Prostate gland (tissue), 2 donors: Measurements from ENCODE around the gene PTGES2. TPM values are rescaled to one million over a fixed set of nuclear protein-coding genes. Genes with fewer than 3 reads are reported as not detected.

ENCODE experiments used
- DNase-seq: peaks from one replicate; pipeline ENCODE4 v3.0.0-alpha.2; 2019; ENCODE audit warnings: low spot score
- H3K27ac ChIP-seq, 2 donors: fragments of 200-600 bp; sonication (generic); 2 replicates each; pipeline ENCODE4 v1.5.1; 2017 to 2019
- H3K27me3 ChIP-seq: fragments of 200-600 bp; sonication (generic); replicated peaks from 2 replicates; pipeline ENCODE4 v1.5.1; 2019; ENCODE audit not compliant: insufficient read depth
- H3K36me3 ChIP-seq, 2 donors: fragments of 200-600 bp; sonication (generic); 1 replicate in 1 of 2; 2 replicates in 1 of 2; pipeline versions ENCODE4 v1.5.1 to v1.8.1; 2017 to 2019
- H3K4me1 ChIP-seq: fragments of 200-600 bp; sonication (generic); replicated peaks from 2 replicates; pipeline ENCODE4 v1.5.1; 2019
- H3K4me3 ChIP-seq, 2 donors: fragments of 200-600 bp; sonication (generic); 2 replicates each; pipeline ENCODE4 v1.5.1; 2017 to 2019
- H3K9me3 ChIP-seq: fragments of 200-600 bp; sonication (generic); 2 replicates; pipeline ENCODE4 v1.5.1; 2017
- CTCF ChIP-seq, 4 experiments: fragments of 200-600 bp in 2 of 4; fragments of 450-650 bp in 2 of 4; sonication (generic) in 2 of 4; IDR thresholded peaks; 1 replicate in 3 of 4; 2 replicates in 1 of 4; pipeline ENCODE4 v1.5.1; 2016 to 2019; ENCODE audit warnings: antibody characterized with exemption in 4 of 4, mild to moderate bottlenecking in 2 of 4, moderate library complexity in 2 of 4
- POLR2A ChIP-seq: fragments of 450-650 bp; IDR thresholded peaks from one replicate; pipeline ENCODE4 v1.6.1; 2016; ENCODE audit warnings: antibody characterized with exemption, mild to moderate bottlenecking
- POLR2AphosphoS5 ChIP-seq: sonication (generic); formaldehyde crosslinking; IDR thresholded peaks from one replicate; pipeline ENCODE4 v1.6.1; 2017; ENCODE audit warnings: antibody characterized with exemption
- WGBS: methylation state at CpG from one replicate; pipeline ENCODE4 v1.1.5; 2018; 5-methylcytosine and 5-hydroxymethylcytosine counted together
- intact Hi-C: fragments of 100-400 bp; cut with DNase I; formaldehyde crosslinking; loops from one replicate; pipeline ENCODE4 v1.14.2; 2022
- total RNA-seq, 2 donors: library from RNA; depleted of rRNA; stranded (reverse); fragments of >200 nt; gene quantifications; one replicate each; pipeline ENCODE4 v1.1.0, GENCODE V29; 2016

PTGES2 gene
- total RNA-seq, 2 donors from 2014 or later, result 89.4 to 96.1 TPM

GRCh38 chr9:128169492-128169891 is 42.0 kb upstream of the PTGES2 start:
- TF ChIP-seq CTCF (IDR thresholded peaks at IDR 0.05), result no peak
- H3K4me3 ChIP-seq, result no peak overlapping the region
- no peak for DNase-seq
- intact Hi-C loops, result no loop called here
- no peak overlapping the region for H3K27ac ChIP-seq
- peaks cover 0 to 33% of the 10 kb centered on the region in 2 donors for H3K36me3 ChIP-seq
- 86% methylated on average over 8 of the region's 8 CpGs for WGBS
- H3K4me1 ChIP-seq, result no peaks in the 10 kb centered on the region
- H3K27me3 ChIP-seq, result no peaks in the 10 kb centered on the region
- no peaks in the 10 kb centered on the region for H3K9me3 ChIP-seq

GRCh38 chr9:128168731-128169308 is 41.3 kb upstream of the PTGES2 start:
- TF ChIP-seq POLR2A (no peak), CTCF (IDR thresholded peaks at IDR 0.05) (no peak), POLR2AphosphoS5 (no peak)
- no peak overlapping the region for H3K27ac ChIP-seq
- no peaks in the 10 kb centered on the region for H3K9me3 ChIP-seq
- H3K27me3 ChIP-seq, result no peaks in the 10 kb centered on the region
- 85% methylated on average over 8 of the region's 8 CpGs for WGBS
- intact Hi-C loops, result no loop called here
- no peaks in the 10 kb centered on the region for H3K4me1 ChIP-seq
- no peak overlapping the region for H3K4me3 ChIP-seq
- H3K36me3 ChIP-seq, result peaks cover 0 to 35% of the 10 kb centered on the region in 2 donors
- no peak for DNase-seq

GRCh38 chr9:128167209-128167608 is 39.7 kb upstream of the PTGES2 start:
- Histone ChIP-seq H3K4me3 (no peak overlapping the region), H3K9me3 (no peaks in the 10 kb centered on the region), H3K27me3 (no peaks in the 10 kb centered on the region), H3K4me1 (no peaks in the 10 kb centered on the region), H3K27ac (no peak overlapping the region), H3K36me3 (peaks cover 0 to 39% of the 10 kb centered on the region in 2 donors)
- 92% methylated on average over 4 of the region's 4 CpGs for WGBS
- DNase-seq, result no peak
- intact Hi-C loops, result no loop called here
- TF ChIP-seq POLR2A (no peak), CTCF (IDR thresholded peaks at IDR 0.05) (no peak), POLR2AphosphoS5 (no peak)

GRCh38 chr9:128166169-128166568 is 38.6 kb upstream of the PTGES2 start:
- Histone ChIP-seq H3K27me3 (no peaks in the 10 kb centered on the region), H3K36me3 (peaks cover 0 to 39% of the 10 kb centered on the region in 2 donors), H3K27ac (no peak overlapping the region), H3K9me3 (no peaks in the 10 kb centered on the region), H3K4me1 (no peaks in the 10 kb centered on the region), H3K4me3 (no peak overlapping the region)
- intact Hi-C loops, result no loop called here
- DNase-seq, result no peak
- 92% methylated on average over 18 of the region's 18 CpGs for WGBS
- no peak for TF ChIP-seq CTCF (IDR thresholded peaks at IDR 0.05)
- no peak for TF ChIP-seq POLR2A
- no peak for TF ChIP-seq POLR2AphosphoS5

GRCh38 chr9:128164307-128164885 is 36.9 kb upstream of the PTGES2 start:
- TF ChIP-seq CTCF (IDR thresholded peaks at IDR 0.05) (no peak), POLR2AphosphoS5 (no peak), POLR2A (no peak)
- no peak for DNase-seq
- H3K4me3 ChIP-seq, result no peak overlapping the region
- intact Hi-C loops, result no loop called here
- peaks cover 0 to 34% of the 10 kb centered on the region in 2 donors for H3K36me3 ChIP-seq
- no peaks in the 10 kb centered on the region for H3K9me3 ChIP-seq
- H3K27ac ChIP-seq, result no peak overlapping the region
- no peaks in the 10 kb centered on the region for H3K27me3 ChIP-seq
- WGBS, result 69% methylated on average over 14 of the region's 14 CpGs
- H3K4me1 ChIP-seq, result no peaks in the 10 kb centered on the region
